IMR-90 (cell line): ENCODE results near the gene JPH4.

Experiments used
- CEBPB ChIP-seq: IDR thresholded peaks from 2 replicates; pipeline ENCODE4 v1.6.1; 2012; ENCODE audit warnings: low read depth, low read length, improper control_type of control experiment
- FOS ChIP-seq: fragments of 150-350 bp; IDR thresholded peaks from 2 replicates; pipeline ENCODE4 v1.6.1; 2016; ENCODE audit warnings: low read depth, low read length
- MAFK ChIP-seq: IDR thresholded peaks from 2 replicates; pipeline ENCODE4 v1.6.1; 2012; ENCODE audit warnings: low read depth, low read length, improper control_type of control experiment
- MXI1 ChIP-seq: IDR thresholded peaks from 2 replicates; pipeline ENCODE4 v1.6.1; 2012; ENCODE audit warnings: low read depth, mild to moderate bottlenecking, low read length, moderate library complexity, borderline replicate concordance
- NFE2L2 ChIP-seq: fragments of 150-350 bp; IDR thresholded peaks from 2 replicates; pipeline ENCODE4 v1.6.1; 2016; ENCODE audit warnings: low read depth, mild to moderate bottlenecking, low read length
- POLR2A ChIP-seq: IDR thresholded peaks from 2 replicates; pipeline ENCODE4 v1.6.1; 2012; ENCODE audit warnings: mild to moderate bottlenecking, low read depth, low read length
- RAD21 ChIP-seq: IDR thresholded peaks from 2 replicates; pipeline ENCODE4 v1.6.1; 2012; ENCODE audit warnings: low read length, improper control_type of control experiment
- RFX5 ChIP-seq: IDR thresholded peaks from 2 replicates; pipeline ENCODE4 v1.8.0; 2012; ENCODE audit warnings: low read depth, mild to moderate bottlenecking, low read length, moderate library complexity
- TF ChIP-seq, protein P1 (sequence below): conservative IDR thresholded peaks from 2 replicates; pipeline ENCODE4 v1.5.1; 2012; ENCODE audit warnings: mild to moderate bottlenecking, low read depth, low read length, improper control_type of control experiment
- TF ChIP-seq, protein P2 (sequence below): fragments of 150-350 bp; IDR thresholded peaks from 2 replicates; pipeline ENCODE4 v1.6.1; 2017; ENCODE audit warnings: mild to moderate bottlenecking, antibody characterized with exemption, low read length, low read depth
- TF ChIP-seq, protein P3 (sequence below): fragments of 150-350 bp; IDR thresholded peaks from 2 replicates; pipeline ENCODE4 v1.6.1; 2016; ENCODE audit warnings: low read depth, mild to moderate bottlenecking, low read length, moderate library complexity, borderline replicate concordance

DNA sequence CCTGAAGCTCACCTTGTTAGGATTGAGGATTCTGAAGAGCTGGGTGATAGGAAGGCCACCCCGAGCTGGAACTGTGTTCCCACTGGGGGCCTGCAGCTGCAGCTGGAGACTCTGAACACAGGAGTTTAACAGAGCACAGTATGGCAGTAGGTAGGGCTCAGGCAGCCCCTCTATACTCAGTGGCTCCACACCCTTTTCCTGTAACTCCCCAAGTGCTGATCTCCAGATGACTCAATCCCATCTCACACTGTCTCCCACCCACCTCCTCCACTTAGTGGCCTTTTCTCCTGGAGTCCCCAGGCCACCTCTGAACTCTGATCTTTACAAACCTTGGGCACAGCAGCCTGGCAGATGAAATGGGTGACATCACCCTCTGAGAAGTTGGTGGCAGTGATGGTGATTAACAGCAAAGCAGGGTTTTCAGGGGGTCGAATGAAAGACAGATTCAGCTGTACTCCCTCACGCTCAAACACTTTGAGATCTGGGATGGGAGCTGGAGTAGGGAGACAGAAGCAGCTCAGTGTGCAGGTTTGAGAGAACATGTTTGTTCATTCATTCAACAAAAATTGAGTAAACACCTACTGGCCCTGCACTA is 18.6 kb downstream of the JPH4 start:
- TF ChIP-seq RAD21 (no peak), MAFK (no peak), NFE2L2 (no peak), POLR2A (no peak), RFX5 (no peak), MXI1 (no peak), CEBPB (no peak), FOS (no peak)
- TF ChIP-seq, protein P1, sequence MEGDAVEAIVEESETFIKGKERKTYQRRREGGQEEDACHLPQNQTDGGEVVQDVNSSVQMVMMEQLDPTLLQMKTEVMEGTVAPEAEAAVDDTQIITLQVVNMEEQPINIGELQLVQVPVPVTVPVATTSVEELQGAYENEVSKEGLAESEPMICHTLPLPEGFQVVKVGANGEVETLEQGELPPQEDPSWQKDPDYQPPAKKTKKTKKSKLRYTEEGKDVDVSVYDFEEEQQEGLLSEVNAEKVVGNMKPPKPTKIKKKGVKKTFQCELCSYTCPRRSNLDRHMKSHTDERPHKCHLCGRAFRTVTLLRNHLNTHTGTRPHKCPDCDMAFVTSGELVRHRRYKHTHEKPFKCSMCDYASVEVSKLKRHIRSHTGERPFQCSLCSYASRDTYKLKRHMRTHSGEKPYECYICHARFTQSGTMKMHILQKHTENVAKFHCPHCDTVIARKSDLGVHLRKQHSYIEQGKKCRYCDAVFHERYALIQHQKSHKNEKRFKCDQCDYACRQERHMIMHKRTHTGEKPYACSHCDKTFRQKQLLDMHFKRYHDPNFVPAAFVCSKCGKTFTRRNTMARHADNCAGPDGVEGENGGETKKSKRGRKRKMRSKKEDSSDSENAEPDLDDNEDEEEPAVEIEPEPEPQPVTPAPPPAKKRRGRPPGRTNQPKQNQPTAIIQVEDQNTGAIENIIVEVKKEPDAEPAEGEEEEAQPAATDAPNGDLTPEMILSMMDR: no peak
- TF ChIP-seq, protein P2, sequence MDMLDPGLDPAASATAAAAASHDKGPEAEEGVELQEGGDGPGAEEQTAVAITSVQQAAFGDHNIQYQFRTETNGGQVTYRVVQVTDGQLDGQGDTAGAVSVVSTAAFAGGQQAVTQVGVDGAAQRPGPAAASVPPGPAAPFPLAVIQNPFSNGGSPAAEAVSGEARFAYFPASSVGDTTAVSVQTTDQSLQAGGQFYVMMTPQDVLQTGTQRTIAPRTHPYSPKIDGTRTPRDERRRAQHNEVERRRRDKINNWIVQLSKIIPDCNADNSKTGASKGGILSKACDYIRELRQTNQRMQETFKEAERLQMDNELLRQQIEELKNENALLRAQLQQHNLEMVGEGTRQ: no peak
- TF ChIP-seq, protein P3, sequence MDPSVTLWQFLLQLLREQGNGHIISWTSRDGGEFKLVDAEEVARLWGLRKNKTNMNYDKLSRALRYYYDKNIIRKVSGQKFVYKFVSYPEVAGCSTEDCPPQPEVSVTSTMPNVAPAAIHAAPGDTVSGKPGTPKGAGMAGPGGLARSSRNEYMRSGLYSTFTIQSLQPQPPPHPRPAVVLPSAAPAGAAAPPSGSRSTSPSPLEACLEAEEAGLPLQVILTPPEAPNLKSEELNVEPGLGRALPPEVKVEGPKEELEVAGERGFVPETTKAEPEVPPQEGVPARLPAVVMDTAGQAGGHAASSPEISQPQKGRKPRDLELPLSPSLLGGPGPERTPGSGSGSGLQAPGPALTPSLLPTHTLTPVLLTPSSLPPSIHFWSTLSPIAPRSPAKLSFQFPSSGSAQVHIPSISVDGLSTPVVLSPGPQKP: no peak
